Renal pelvis (tissue), 12 donors: Measurements from ENCODE around the gene RNF222. TPM values are rescaled to one million over a fixed set of nuclear protein-coding genes. Genes with fewer than 3 reads are reported as not detected.

Source experiments
- DNase-seq: peaks from one replicate; pipeline ENCODE4 v3.0.0-alpha.2; 2013
- long read RNA-seq, 16 experiments: transcript quantifications; one replicate each; lab custom pipeline, GENCODE V29; 2026
- polyA plus RNA-seq, 3 donors: library from polyadenylated mRNA; unstranded; fragments of 120-200 nt; gene quantifications; one replicate each; pipeline ENCODE4 v1.2.1, GENCODE V29; 2013; ENCODE audit not compliant: insufficient read length in 3 of 3

RNF222 gene
- under 1 TPM; 0.11 to 0.18 (median 0.12) TPM for polyA plus RNA-seq
- long read RNA-seq, donor 1: 0 reads
- long read RNA-seq, donor 2: 0 reads
- long read RNA-seq, donor 3: 0 reads
- long read RNA-seq, donor 4: 0 reads
- long read RNA-seq, donor 5, partial matches to known transcripts: 0 of 1 reads
- long read RNA-seq, donor 5, other reads (novel, unspliced or antisense): 0 of 1 reads
- long read RNA-seq, donor 6, partial matches to known transcripts: 0 of 1 reads
- long read RNA-seq, donor 6, other reads (novel, unspliced or antisense): 0 of 1 reads
- long read RNA-seq, donor 7: 0 reads
- long read RNA-seq, donor 8: 0 reads
- long read RNA-seq, donor 9, partial matches to known transcripts: 0 of 1 reads
- long read RNA-seq, donor 9, other reads (novel, unspliced or antisense): 0 of 1 reads
- long read RNA-seq, donor 10, partial matches to known transcripts: 0 of 2 reads
- long read RNA-seq, donor 10, other reads (novel, unspliced or antisense): 0 of 2 reads
- long read RNA-seq, donor 11, partial matches to known transcripts: 0 of 1 reads
- long read RNA-seq, donor 11, other reads (novel, unspliced or antisense): 0 of 1 reads
- long read RNA-seq, donor 12, partial matches to known transcripts: 0 of 2 reads
- long read RNA-seq, donor 12, other reads (novel, unspliced or antisense): 0 of 2 reads
- long read RNA-seq, donor 13, partial matches to known transcripts: 0 of 1 reads
- long read RNA-seq, donor 13, other reads (novel, unspliced or antisense): 0 of 1 reads
- long read RNA-seq, donor 14: 0 reads
- long read RNA-seq, donor 15: 0 reads
- long read RNA-seq, donor 16, partial matches to known transcripts: 0 of 1 reads
- long read RNA-seq, donor 16, other reads (novel, unspliced or antisense): 0 of 1 reads

GRCh38 chr17:8397636-8398035 lies at the start of gene RNF222:
TSS of gene RNF222 (minus strand) at chr17:8397827. CDS start at chr17:8393461, 4,366 bp downstream.
- no peak for DNase-seq

- DNase-seq: no peak
These were observed 47.9 kb upstream of the RNF222 start for GRCh38 chr17:8445536-8445935.

GRCh38 chr17:8444494-8444893 lies 46.9 kb upstream of the RNF222 start:
- DNase-seq: no peak

- DNase-seq: no peak
These were observed 46.1 kb upstream of the RNF222 start for GRCh38 chr17:8443756-8444155.

- no peak for DNase-seq
These were observed 44.7 kb upstream of the RNF222 start for GRCh38 chr17:8442310-8442709.

GRCh38 chr17:8441690-8442089 lies 44.1 kb upstream of the RNF222 start:
- no peak for DNase-seq

GRCh38 chr17:8439681-8440080 lies 42.1 kb upstream of the RNF222 start:
- DNase-seq: no peak

GRCh38 chr17:8438441-8438840 lies 40.8 kb upstream of the RNF222 start:
- DNase-seq: no peak

- DNase-seq: peak; percentile 7
These were observed 39.2 kb upstream of the RNF222 start for GRCh38 chr17:8436844-8437171.

- DNase-seq: peak; percentile 79
These were observed 38.7 kb upstream of the RNF222 start for GRCh38 chr17:8436169-8436843.

- DNase-seq: peak; percentile 97
These were observed 37.9 kb upstream of the RNF222 start, which contains the start of gene NDEL1 for GRCh38 chr17:8435245-8436168. TSS of gene NDEL1 (plus strand) at chr17:8435884. CDS start at chr17:8444272, 8,388 bp downstream.

GRCh38 chr17:8430966-8431365 lies 33.3 kb upstream of the RNF222 start:
- no peak for DNase-seq

GRCh38 chr17:8426802-8427201 lies 29.2 kb upstream of the RNF222 start:
- no peak for DNase-seq

GRCh38 chr17:8426094-8426720 lies 28.6 kb upstream of the RNF222 start:
- no peak for DNase-seq

- DNase-seq: no peak
These were observed 23.9 kb upstream of the RNF222 start for GRCh38 chr17:8421571-8421970.

GRCh38 chr17:8420041-8420934 lies 22.7 kb upstream of the RNF222 start:
- peak; percentile 59 for DNase-seq

- DNase-seq: no peak
These were observed 21.7 kb upstream of the RNF222 start for GRCh38 chr17:8419305-8419704.

GRCh38 chr17:8418471-8418870 lies 20.8 kb upstream of the RNF222 start:
- no peak for DNase-seq

GRCh38 chr17:8417806-8418205 lies 20.2 kb upstream of the RNF222 start:
- no peak for DNase-seq

- DNase-seq: no peak
These were observed 16.3 kb upstream of the RNF222 start for GRCh38 chr17:8413938-8414337.
